ENCODE data around the gene EFCAB12.

Gene EFCAB12

GRCh38 chr3:129356756-129357425, 71.5 kb downstream of the EFCAB12 start:
- TF ChIP-seq SIN3A (IDR thresholded peaks at IDR 0.05; ENCODE audit: borderline replicate concordance, insufficient read depth, low read length) (no peak), TAF1 (IDR thresholded peaks at IDR 0.05; ENCODE audit: borderline replicate concordance, insufficient read depth, low read length) (no peak), POLR2AphosphoS5 (IDR thresholded peaks at IDR 0.05; ENCODE audit: low read depth, low read length) (no peak), FOXP2 (optimal IDR thresholded peaks at IDR 0.05; ENCODE audit: borderline replicate concordance, extremely low read depth, extremely low read length, insufficient read depth) (no peak)
- TF ChIP-seq, protein P1, sequence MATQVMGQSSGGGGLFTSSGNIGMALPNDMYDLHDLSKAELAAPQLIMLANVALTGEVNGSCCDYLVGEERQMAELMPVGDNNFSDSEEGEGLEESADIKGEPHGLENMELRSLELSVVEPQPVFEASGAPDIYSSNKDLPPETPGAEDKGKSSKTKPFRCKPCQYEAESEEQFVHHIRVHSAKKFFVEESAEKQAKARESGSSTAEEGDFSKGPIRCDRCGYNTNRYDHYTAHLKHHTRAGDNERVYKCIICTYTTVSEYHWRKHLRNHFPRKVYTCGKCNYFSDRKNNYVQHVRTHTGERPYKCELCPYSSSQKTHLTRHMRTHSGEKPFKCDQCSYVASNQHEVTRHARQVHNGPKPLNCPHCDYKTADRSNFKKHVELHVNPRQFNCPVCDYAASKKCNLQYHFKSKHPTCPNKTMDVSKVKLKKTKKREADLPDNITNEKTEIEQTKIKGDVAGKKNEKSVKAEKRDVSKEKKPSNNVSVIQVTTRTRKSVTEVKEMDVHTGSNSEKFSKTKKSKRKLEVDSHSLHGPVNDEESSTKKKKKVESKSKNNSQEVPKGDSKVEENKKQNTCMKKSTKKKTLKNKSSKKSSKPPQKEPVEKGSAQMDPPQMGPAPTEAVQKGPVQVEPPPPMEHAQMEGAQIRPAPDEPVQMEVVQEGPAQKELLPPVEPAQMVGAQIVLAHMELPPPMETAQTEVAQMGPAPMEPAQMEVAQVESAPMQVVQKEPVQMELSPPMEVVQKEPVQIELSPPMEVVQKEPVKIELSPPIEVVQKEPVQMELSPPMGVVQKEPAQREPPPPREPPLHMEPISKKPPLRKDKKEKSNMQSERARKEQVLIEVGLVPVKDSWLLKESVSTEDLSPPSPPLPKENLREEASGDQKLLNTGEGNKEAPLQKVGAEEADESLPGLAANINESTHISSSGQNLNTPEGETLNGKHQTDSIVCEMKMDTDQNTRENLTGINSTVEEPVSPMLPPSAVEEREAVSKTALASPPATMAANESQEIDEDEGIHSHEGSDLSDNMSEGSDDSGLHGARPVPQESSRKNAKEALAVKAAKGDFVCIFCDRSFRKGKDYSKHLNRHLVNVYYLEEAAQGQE (IDR thresholded peaks at IDR 0.05; ENCODE audit: insufficient read depth in 1 of 2, low read depth in 2 of 2, low read length in 2 of 2), result no peak

DNA sequence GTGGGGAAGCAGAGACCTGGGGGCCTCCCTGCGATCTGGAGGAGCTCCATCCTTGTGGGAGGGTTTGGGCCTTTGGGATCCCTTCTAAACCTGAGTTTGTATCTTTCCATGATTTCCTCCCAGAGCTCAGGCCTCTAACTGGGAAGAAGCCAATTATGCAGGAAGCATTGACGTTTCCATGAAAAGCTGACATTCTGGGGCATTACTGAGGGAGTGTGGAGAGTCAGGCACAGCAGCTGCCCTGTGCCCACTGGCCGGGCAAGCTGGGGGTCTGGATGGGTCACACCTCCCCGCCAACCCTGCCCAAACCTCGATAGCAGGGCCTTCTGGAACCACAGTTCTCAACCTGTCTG, 74.9 kb downstream of the EFCAB12 start:
- TF ChIP-seq FOXP2 (optimal IDR thresholded peaks at IDR 0.05; ENCODE audit: borderline replicate concordance, extremely low read depth, extremely low read length, insufficient read depth), result no peak
- TF ChIP-seq POLR2AphosphoS5 (IDR thresholded peaks at IDR 0.05; ENCODE audit: low read depth, low read length), result no peak
- TF ChIP-seq, protein P1 (IDR thresholded peaks at IDR 0.05; ENCODE audit: insufficient read depth in 1 of 2, low read depth in 2 of 2, low read length in 2 of 2), result no peak
- TF ChIP-seq TAF1 (IDR thresholded peaks at IDR 0.05; ENCODE audit: borderline replicate concordance, insufficient read depth, low read length), result no peak
- no peak for TF ChIP-seq SIN3A (IDR thresholded peaks at IDR 0.05; ENCODE audit: borderline replicate concordance, insufficient read depth, low read length)

GRCh38 chr3:129352650-129353588, 75.5 kb downstream of the EFCAB12 start:
- TF ChIP-seq, protein P1 (IDR thresholded peaks at IDR 0.05; ENCODE audit: insufficient read depth in 1 of 2, low read depth in 2 of 2, low read length in 2 of 2), result no peak
- TF ChIP-seq TAF1 (IDR thresholded peaks at IDR 0.05; ENCODE audit: borderline replicate concordance, insufficient read depth, low read length) (no peak), POLR2AphosphoS5 (IDR thresholded peaks at IDR 0.05; ENCODE audit: low read depth, low read length) (no peak)

DNA sequence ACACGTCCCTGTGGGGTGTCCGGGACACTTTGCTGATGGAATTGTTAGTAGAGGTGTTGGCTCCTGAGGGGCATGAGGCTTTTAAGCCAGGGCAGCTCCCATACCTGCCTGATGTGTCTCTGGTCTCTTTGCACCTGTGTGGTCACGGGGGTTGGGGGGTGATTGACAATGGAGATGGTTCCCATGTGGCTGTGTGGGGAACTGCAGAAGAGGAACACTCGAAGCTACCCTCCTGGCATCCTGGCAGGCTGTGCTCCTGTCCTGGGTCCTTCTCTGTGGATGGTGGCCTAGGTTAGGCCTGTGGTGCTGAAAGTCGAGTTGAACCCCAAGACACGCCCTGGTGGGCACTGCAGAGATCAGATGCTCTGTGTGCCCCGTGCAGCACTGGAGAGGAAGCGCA, 76.4 kb downstream of the EFCAB12 start:
- TF ChIP-seq SIN3A (IDR thresholded peaks at IDR 0.05; ENCODE audit: borderline replicate concordance, insufficient read depth, low read length) (no peak), POLR2AphosphoS5 (IDR thresholded peaks at IDR 0.05; ENCODE audit: low read depth, low read length) (no peak), TAF1 (IDR thresholded peaks at IDR 0.05; ENCODE audit: borderline replicate concordance, insufficient read depth, low read length) (no peak), FOXP2 (optimal IDR thresholded peaks at IDR 0.05; ENCODE audit: borderline replicate concordance, extremely low read depth, extremely low read length, insufficient read depth) (no peak)
- TF ChIP-seq, protein P1 (IDR thresholded peaks at IDR 0.05; ENCODE audit: insufficient read depth in 1 of 2, low read depth in 2 of 2, low read length in 2 of 2), result no peak
